ENCODE data around the gene KCNJ2. TPM values are rescaled to one million over a fixed set of nuclear protein-coding genes. Genes with fewer than 3 reads are reported as not detected.
A peak's percentile ranks its signal among the peaks of the same experiment; 100 is the strongest.

Gene KCNJ2
- polyA plus RNA-seq, 2 of the 4 experiments (the other 2 are of a cell fraction) = 0.14 to 0.17 TPM

DNA sequence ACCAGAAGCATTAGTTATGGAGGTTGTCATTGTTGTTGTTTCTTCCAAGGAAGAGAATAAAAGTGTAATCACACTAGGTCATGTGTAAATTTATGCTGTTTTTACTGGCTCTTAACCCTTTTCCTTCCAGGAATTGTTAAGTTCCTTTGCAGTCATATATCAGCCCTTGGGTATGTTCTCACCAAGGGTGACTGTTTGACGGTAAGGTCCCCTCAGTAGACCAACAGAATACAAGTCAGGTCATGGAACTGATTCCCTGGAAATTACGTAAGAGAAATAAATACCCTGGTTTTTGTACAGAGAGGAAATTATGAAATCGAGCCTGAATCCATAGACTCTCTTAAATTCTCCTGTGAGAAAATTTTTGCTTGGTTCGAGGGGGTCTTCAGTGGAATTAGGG, 11.2 kb upstream of the KCNJ2 start (continued):
- TF ChIP-seq HDAC2 (IDR thresholded peaks at IDR 0.05) = no peak
- TF ChIP-seq RARB (CRISPR knock-in tag; IDR thresholded peaks at IDR 0.05) = no peak
- TF ChIP-seq RFX5 (IDR thresholded peaks at IDR 0.05) = no peak
- no peak for TF ChIP-seq BHLHE40 (IDR thresholded peaks at IDR 0.05; ENCODE audit: low read depth, low read length)
- no peak for TF ChIP-seq GATA3 (IDR thresholded peaks at IDR 0.05; ENCODE audit: borderline replicate concordance)
- no peak for TF ChIP-seq PHF8 (IDR thresholded peaks at IDR 0.05; ENCODE audit: borderline replicate concordance, low read depth)
- TF ChIP-seq, protein P1, sequence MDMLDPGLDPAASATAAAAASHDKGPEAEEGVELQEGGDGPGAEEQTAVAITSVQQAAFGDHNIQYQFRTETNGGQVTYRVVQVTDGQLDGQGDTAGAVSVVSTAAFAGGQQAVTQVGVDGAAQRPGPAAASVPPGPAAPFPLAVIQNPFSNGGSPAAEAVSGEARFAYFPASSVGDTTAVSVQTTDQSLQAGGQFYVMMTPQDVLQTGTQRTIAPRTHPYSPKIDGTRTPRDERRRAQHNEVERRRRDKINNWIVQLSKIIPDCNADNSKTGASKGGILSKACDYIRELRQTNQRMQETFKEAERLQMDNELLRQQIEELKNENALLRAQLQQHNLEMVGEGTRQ (IDR thresholded peaks at IDR 0.05) = no peak
- TF ChIP-seq ZSCAN20 (CRISPR knock-in tag; IDR thresholded peaks at IDR 0.05) = no peak
- TF ChIP-seq, protein P2, sequence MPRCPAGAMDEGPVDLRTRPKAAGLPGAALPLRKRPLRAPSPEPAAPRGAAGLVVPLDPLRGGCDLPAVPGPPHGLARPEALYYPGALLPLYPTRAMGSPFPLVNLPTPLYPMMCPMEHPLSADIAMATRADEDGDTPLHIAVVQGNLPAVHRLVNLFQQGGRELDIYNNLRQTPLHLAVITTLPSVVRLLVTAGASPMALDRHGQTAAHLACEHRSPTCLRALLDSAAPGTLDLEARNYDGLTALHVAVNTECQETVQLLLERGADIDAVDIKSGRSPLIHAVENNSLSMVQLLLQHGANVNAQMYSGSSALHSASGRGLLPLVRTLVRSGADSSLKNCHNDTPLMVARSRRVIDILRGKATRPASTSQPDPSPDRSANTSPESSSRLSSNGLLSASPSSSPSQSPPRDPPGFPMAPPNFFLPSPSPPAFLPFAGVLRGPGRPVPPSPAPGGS (IDR thresholded peaks at IDR 0.05) = no peak

DNA sequence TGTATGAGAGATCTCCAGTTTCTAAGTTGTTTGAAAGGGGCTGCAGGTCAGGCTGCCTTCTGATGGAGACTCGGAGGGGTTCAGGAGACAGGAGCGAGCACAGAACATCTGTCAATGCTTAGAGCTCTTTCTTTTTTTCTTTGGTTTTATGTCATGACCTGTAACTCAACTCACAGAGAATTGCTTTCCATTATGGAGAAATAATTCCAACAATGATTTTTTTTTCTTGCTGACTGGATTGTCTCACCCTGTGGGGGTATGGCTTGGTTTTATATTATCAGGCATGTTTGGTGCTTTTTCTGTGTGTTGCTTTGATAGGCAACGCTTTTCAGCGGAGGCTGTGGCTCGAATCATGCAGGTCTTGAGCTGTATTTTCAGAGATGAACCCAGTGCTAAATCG, 10.7 kb upstream of the KCNJ2 start:
- Histone ChIP-seq H3K9me3 (no peaks in the 10 kb centered on the region), H3K4me1 (peaks cover 8% of the 10 kb centered on the region; the same call in 1 of the 3 replicates), H3K4me2 (no peak overlapping the region), H3K27ac (no peak overlapping the region), H3K4me3 (no peak overlapping the region)
- no peak for DNase-seq (ENCODE audit: low read depth in 1 of 2, low spot score in 1 of 2)
- WGBS (ENCODE audit: missing lambda C conversion rate) = 68% methylated on average over 6 of the region's 6 CpGs
- FAIRE-seq = no peak
- POLR2A ChIA-PET = no interaction called here
- no peak for ATAC-seq
- TF ChIP-seq, protein P3, sequence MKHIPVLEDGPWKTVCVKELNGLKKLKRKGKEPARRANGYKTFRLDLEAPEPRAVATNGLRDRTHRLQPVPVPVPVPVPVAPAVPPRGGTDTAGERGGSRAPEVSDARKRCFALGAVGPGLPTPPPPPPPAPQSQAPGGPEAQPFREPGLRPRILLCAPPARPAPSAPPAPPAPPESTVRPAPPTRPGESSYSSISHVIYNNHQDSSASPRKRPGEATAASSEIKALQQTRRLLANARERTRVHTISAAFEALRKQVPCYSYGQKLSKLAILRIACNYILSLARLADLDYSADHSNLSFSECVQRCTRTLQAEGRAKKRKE (CRISPR knock-in tag; IDR thresholded peaks at IDR 0.05; ENCODE audit: low read depth) = no peak
- TF ChIP-seq ZSCAN20 (CRISPR knock-in tag; IDR thresholded peaks at IDR 0.05) = no peak
- no peak for TF ChIP-seq FOXS1 (CRISPR knock-in tag; IDR thresholded peaks at IDR 0.05)
- no peak for TF ChIP-seq EHMT2 (IDR thresholded peaks at IDR 0.05; ENCODE audit: low read depth)
- no peak for TF ChIP-seq TFCP2L1 (CRISPR knock-in tag; IDR thresholded peaks at IDR 0.05)
- TF ChIP-seq BHLHE40 (IDR thresholded peaks at IDR 0.05; ENCODE audit: low read depth, low read length) = no peak
- TF ChIP-seq RNF2 (IDR thresholded peaks at IDR 0.05; ENCODE audit: borderline replicate concordance, low read depth) = no peak
- no peak for TF ChIP-seq EHF (CRISPR knock-in tag; IDR thresholded peaks at IDR 0.05)
- no peak for TF ChIP-seq MAZ (IDR thresholded peaks at IDR 0.05; ENCODE audit: borderline replicate concordance, low read depth, low read length)
- no peak for TF ChIP-seq PHF8 (IDR thresholded peaks at IDR 0.05; ENCODE audit: borderline replicate concordance, low read depth)
- TF ChIP-seq ESRRA (IDR thresholded peaks at IDR 0.05; ENCODE audit: borderline replicate concordance, low read length) = no peak
- CTCF ChIA-PET = interaction anchor here (0.9 to 2.2 kb wide), 3 partner anchors 9 to 550 kb away, joined by 3 to 12 read pairs (median 5); no protein-coding TSS in a partner anchor

DNA sequence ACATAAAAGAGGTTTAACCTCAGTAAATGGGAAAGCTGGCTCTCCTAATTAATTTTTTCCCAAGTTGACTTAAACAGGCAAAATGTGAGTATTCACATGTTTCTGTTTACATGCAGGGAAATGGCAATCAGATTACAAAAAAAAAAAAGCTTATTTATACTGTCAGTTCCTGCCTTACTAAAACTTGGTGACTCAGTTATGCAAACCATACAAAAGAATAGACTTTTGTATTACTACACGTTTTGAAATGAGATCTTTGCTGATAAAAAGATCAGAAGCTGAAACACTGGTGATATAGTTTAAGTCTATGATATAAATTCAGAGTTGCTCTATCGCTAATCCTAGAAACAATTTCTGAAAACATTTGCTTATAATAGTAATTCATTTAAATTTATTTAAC, 9.4 kb upstream of the KCNJ2 start:
- ChIA-PET POLR2A (no interaction called here), CTCF (interaction anchor here (0.6 to 2.2 kb wide), 4 partner anchors 8 to 591 kb away, joined by 3 to 12 read pairs (median 4); no protein-coding TSS in a partner anchor)
- TF ChIP-seq CBX8 (IDR thresholded peaks at IDR 0.05) (no peak), RAD21 (conservative IDR thresholded peaks at IDR 0.05 in 1 of 2, IDR thresholded peaks at IDR 0.05 in 1 of 2) (no peak), KDM1A (IDR thresholded peaks at IDR 0.05; ENCODE audit: low read depth) (no peak), CBX2 (IDR thresholded peaks at IDR 0.05; ENCODE audit: borderline replicate concordance, low read depth) (no peak), RCOR1 (IDR thresholded peaks at IDR 0.05; ENCODE audit: low read depth, low read length) (no peak), NPAS2 (CRISPR knock-in tag; IDR thresholded peaks at IDR 0.05; ENCODE audit: borderline replicate concordance) (no peak), HOXB13 (CRISPR knock-in tag; IDR thresholded peaks at IDR 0.05; ENCODE audit: low read depth) (no peak), FOXS1 (CRISPR knock-in tag; IDR thresholded peaks at IDR 0.05) (no peak), GATA3 (IDR thresholded peaks at IDR 0.05; ENCODE audit: borderline replicate concordance) (no peak), RNF2 (IDR thresholded peaks at IDR 0.05; ENCODE audit: borderline replicate concordance, low read depth) (no peak), RFX5 (IDR thresholded peaks at IDR 0.05) (no peak)
- TF ChIP-seq, protein P4, sequence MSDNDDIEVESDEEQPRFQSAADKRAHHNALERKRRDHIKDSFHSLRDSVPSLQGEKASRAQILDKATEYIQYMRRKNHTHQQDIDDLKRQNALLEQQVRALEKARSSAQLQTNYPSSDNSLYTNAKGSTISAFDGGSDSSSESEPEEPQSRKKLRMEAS (IDR thresholded peaks at IDR 0.05) = no peak
- TF ChIP-seq, protein P5, sequence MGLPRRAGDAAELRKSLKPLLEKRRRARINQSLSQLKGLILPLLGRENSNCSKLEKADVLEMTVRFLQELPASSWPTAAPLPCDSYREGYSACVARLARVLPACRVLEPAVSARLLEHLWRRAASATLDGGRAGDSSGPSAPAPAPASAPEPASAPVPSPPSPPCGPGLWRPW (IDR thresholded peaks at IDR 0.05) = no peak
- no peaks in the 10 kb centered on the region for H3K9me3 ChIP-seq
- H3K4me1 ChIP-seq = peaks cover 8% of the 10 kb centered on the region; the same call in 1 of the 3 replicates
- no peak for ATAC-seq
- no peak overlapping the region for H3K4me3 ChIP-seq
- no peak overlapping the region for H3K4me2 ChIP-seq
- H3K27ac ChIP-seq = no peak overlapping the region
- WGBS (ENCODE audit: missing lambda C conversion rate) = 38% methylated on average over 2 of the region's 2 CpGs
- DNase-seq (ENCODE audit: low read depth in 1 of 2, low spot score in 1 of 2) = no peak
- peak; percentile 7 for FAIRE-seq

All from A549 (cell line).